Gastrocnemius medialis (tissue), 4 donors: ENCODE results near the gene IFRD2. TPM values are rescaled to one million over a fixed set of nuclear protein-coding genes. Genes with fewer than 3 reads are reported as not detected.

Experiments used
- ATAC-seq, 2 donors: fragments of 150-250 bp; one replicate each; pipeline ENCODE4 v1.9.1; 2016
- DNase-seq, 2 donors: peaks; one replicate each; pipeline ENCODE4 v3.0.0-alpha.2; 2019
- H3K27ac ChIP-seq, 4 donors: fragments of 200-600 bp; sonication (generic); 1 replicate in 1 of 4; 2 replicates in 3 of 4; pipeline ENCODE4 v1.5.1; 2016 to 2018; ENCODE audit warnings: mild to moderate bottlenecking in 2 of 4, moderate library complexity in 1 of 4
- H3K27me3 ChIP-seq, 3 donors: fragments of 200-600 bp; sonication (generic) in 2 of 3; 1 replicate in 1 of 3; 2 replicates in 2 of 3; pipeline versions ENCODE4 v1.5.1 to v1.6.0; 2016 to 2019; ENCODE audit warnings: mild to moderate bottlenecking in 1 of 3, moderate library complexity in 1 of 3
- H3K36me3 ChIP-seq, 2 donors: fragments of 200-600 bp; sonication (generic) in 1 of 2; one replicate each; pipeline ENCODE4 v1.5.1; 2017 to 2018
- H3K4me1 ChIP-seq, 2 donors: fragments of 200-600 bp; sonication (generic) in 1 of 2; one replicate each; pipeline ENCODE4 v1.5.1; 2016 to 2017; ENCODE audit warnings: mild to moderate bottlenecking in 2 of 2
- H3K4me3 ChIP-seq, 4 donors: fragments of 200-600 bp; sonication (generic) in 3 of 4; 1 replicate in 1 of 4; 2 replicates in 3 of 4; pipeline ENCODE4 v1.5.1; 2016 to 2019; ENCODE audit warnings: mild to moderate bottlenecking in 2 of 4
- H3K9me3 ChIP-seq, 3 donors: fragments of 200-600 bp; sonication (generic) in 2 of 3; 1 replicate in 1 of 3; 2 replicates in 2 of 3; pipeline ENCODE4 v1.5.1; 2016 to 2019
- CTCF ChIP-seq, 5 experiments: fragments of 450-650 bp in 3 of 5; fragments of 200-600 bp in 2 of 5; sonication (generic) in 2 of 5; IDR thresholded peaks in 4 of 5; conservative IDR thresholded peaks in 1 of 5; 1 replicate in 4 of 5; 2 replicates in 1 of 5; pipeline ENCODE4 v1.5.1; 2016 to 2019; ENCODE audit warnings: antibody characterized with exemption in 5 of 5, mild to moderate bottlenecking in 3 of 5, moderate library complexity in 3 of 5
- POLR2A ChIP-seq, 2 donors: fragments of 450-650 bp; IDR thresholded peaks; one replicate each; pipeline ENCODE4 v1.6.1; 2017; ENCODE audit warnings: antibody characterized with exemption in 2 of 2, mild to moderate bottlenecking in 2 of 2, moderate library complexity in 2 of 2
- in situ Hi-C, 4 donors: fragments of 200-750 bp; cut with MboI; loops; one replicate each; pipeline versions ENCODE4 v1.15.0 to v1.8.0; 2017; ENCODE audit warnings: low sequenced_read_pairs in 4 of 4
- intact Hi-C: fragments of 100-400 bp; cut with DNase I; formaldehyde crosslinking; loops from one replicate; pipeline ENCODE4 v1.15.1; 2023; ENCODE audit warnings: low total_unique reads
- total RNA-seq, 4 donors: library from RNA; depleted of rRNA; stranded (reverse); fragments of >200 nt; gene quantifications; one replicate each; pipeline versions ENCODE4 v1.1.0 to v1.2.3, GENCODE V29; 2016

IFRD2 gene
- total RNA-seq, 4 donors from 2014 or later, result 111 to 145 (median 127) TPM

DNA sequence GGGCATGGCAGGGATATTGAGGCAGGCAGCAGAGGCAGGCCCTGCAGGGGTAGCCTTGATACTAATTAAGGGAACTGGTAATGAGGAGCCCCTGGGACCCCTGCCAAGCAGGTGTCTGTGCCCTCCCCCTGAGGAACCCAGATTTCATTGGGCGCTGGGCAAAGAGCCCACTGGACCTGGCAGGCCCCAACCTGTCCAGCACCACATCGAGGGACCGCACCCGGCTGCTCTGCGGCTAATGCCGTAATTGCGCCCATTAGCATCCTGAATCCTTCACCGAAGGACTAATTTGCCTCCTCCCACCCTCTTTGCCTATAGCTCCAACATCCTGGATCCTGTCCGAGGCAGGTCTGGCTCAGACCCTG, 37.0 kb downstream of the IFRD2 start:
- Histone ChIP-seq H3K36me3 (peaks cover 0 to 39% of the 10 kb centered on the region in 2 donors), H3K4me3 (no peak overlapping the region), H3K4me1 (peaks cover 24 to 52% of the 10 kb centered on the region in 2 donors), H3K9me3 (no peaks in the 10 kb centered on the region), H3K27ac (peak overlapping the region; percentile 78 to 96 (median 87)), H3K27me3 (no peaks in the 10 kb centered on the region)
- intact Hi-C loops (no loop called here), in situ Hi-C loops (no loop called here)
- ATAC-seq, result no peak
- TF ChIP-seq CTCF (IDR thresholded peaks at IDR 0.05 in 4 of 5, conservative IDR thresholded peaks at IDR 0.05 in 1 of 5) (no peak), POLR2A (IDR thresholded peaks at IDR 0.05) (no peak)
- no peak for DNase-seq

DNA sequence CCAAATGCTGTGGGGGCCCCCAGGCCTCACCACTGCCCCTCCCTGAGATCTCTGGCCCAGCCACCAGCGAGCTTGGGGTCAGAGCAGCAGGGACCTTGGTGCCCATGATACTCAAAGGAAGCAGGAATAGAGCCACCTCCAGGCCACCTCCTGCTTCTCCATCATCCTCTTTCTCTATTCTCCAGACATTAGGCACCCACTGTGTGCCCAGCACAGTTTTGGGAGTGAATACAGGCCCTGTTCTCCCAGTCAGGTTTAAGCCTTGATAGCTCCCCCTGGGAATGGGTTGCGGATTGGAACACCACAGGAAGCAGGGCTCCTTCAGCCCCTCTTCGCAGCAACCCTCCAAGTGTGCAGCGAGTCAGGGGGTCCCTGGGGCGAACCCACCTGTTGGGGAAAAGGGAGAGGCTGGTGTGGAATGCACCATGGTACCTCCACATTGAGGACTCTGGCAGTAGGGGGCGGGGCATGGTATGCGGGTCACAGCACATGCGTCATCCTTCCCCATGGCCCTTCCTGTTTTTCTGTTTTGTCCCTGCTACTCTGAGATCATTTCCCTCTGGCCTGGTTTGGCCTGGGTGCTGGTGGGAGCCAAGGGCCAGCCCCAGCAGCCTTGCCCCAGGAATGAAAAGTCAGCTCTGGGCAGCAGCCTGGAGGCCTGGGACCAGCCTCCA, 37.5 kb downstream of the IFRD2 start:
- H3K4me3 ChIP-seq, result no peak overlapping the region
- H3K4me1 ChIP-seq, result peaks cover 28 to 55% of the 10 kb centered on the region in 2 donors

GRCh38 chr3:50251220-50251619, 41.0 kb downstream of the IFRD2 start:
- peaks cover 0 to 14% of the 10 kb centered on the region in 2 donors for H3K36me3 ChIP-seq
- in situ Hi-C loops, result no loop called here

More for the DNA sequence above, 37.5 kb downstream of the IFRD2 start:
- peak; percentile 41 to 57 for DNase-seq
- TF ChIP-seq CTCF (IDR thresholded peaks at IDR 0.05 in 4 of 5, conservative IDR thresholded peaks at IDR 0.05 in 1 of 5) (no peak), POLR2A (IDR thresholded peaks at IDR 0.05) (peak; percentile 35 to 65)
- intact Hi-C loops (no loop called here), in situ Hi-C loops (no loop called here)
- peak; percentile 45 to 59 for ATAC-seq
- no peaks in the 10 kb centered on the region for H3K9me3 ChIP-seq
- H3K36me3 ChIP-seq, result peaks cover 0 to 39% of the 10 kb centered on the region in 2 donors
- H3K27ac ChIP-seq, result peak overlapping the region; percentile 78 to 96 (median 87)
- no peaks in the 10 kb centered on the region for H3K27me3 ChIP-seq

GRCh38 chr3:50250514-50250913, 41.7 kb downstream of the IFRD2 start:
- DNase-seq, result no peak
- no peaks in the 10 kb centered on the region for H3K27me3 ChIP-seq
- no peak for TF ChIP-seq CTCF (IDR thresholded peaks at IDR 0.05 in 4 of 5, conservative IDR thresholded peaks at IDR 0.05 in 1 of 5)
- TF ChIP-seq POLR2A (IDR thresholded peaks at IDR 0.05), result no peak
- no peak overlapping the region for H3K4me3 ChIP-seq
- in situ Hi-C loops, result no loop called here
- intact Hi-C loops, result no loop called here
- H3K27ac ChIP-seq, result peak overlapping the region; percentile 80 to 96 (median 87)
- H3K9me3 ChIP-seq, result no peaks in the 10 kb centered on the region
- ATAC-seq, result no peak
- peaks cover 60 to 79% of the 10 kb centered on the region in 2 donors for H3K4me1 ChIP-seq
- H3K36me3 ChIP-seq, result peaks cover 0 to 12% of the 10 kb centered on the region in 2 donors

More at GRCh38 chr3:50251220-50251619, 41.0 kb downstream of the IFRD2 start:
- Histone ChIP-seq H3K27me3 (no peaks in the 10 kb centered on the region), H3K9me3 (no peaks in the 10 kb centered on the region), H3K4me1 (peaks cover 55 to 75% of the 10 kb centered on the region in 2 donors), H3K4me3 (no peak overlapping the region), H3K27ac (peak overlapping the region; percentile 80 to 96 (median 87))
- DNase-seq (no peak), ATAC-seq (no peak)
- TF ChIP-seq CTCF (IDR thresholded peaks at IDR 0.05 in 4 of 5, conservative IDR thresholded peaks at IDR 0.05 in 1 of 5) (no peak), POLR2A (IDR thresholded peaks at IDR 0.05) (no peak)
- intact Hi-C loops, result no loop called here
